Kidney (tissue), 14 donors: ENCODE measurements around the gene PTPRM. TPM values are rescaled to one million over a fixed set of nuclear protein-coding genes. Genes with fewer than 3 reads are reported as not detected.
A peak's percentile ranks its signal among the peaks of the same experiment; 100 is the strongest.

Source experiments
- DNase-seq, 5 donors: peaks; one replicate each; pipeline ENCODE4 v3.0.0-alpha.2; 2013 to 2020
- FAIRE-seq: peaks from 2 replicates; lab custom pipeline; 2012; peaks lifted over from hg19 to GRCh38; lab: Jason Lieb, UNC
- H3K27ac ChIP-seq, 2 donors: one replicate each; pipeline ENCODE4 v1.7.0; 2013; ENCODE audit warnings: low read depth in 2 of 2, low read length in 2 of 2, inconsistent platforms in 1 of 2
- H3K27me3 ChIP-seq: one replicate; pipeline ENCODE4 v1.7.1; 2013; ENCODE audit warnings: low read length, inconsistent platforms; ENCODE audit not compliant: control insufficient read depth, insufficient read depth
- H3K36me3 ChIP-seq, 3 donors: one replicate each; pipeline versions ENCODE4 v1.7.0 to v1.7.1; 2013; ENCODE audit warnings: low read length in 3 of 3, control low read depth in 1 of 3, inconsistent platforms in 1 of 3; ENCODE audit not compliant: insufficient read depth in 3 of 3, control insufficient read depth in 2 of 3
- H3K4me1 ChIP-seq, 3 donors: one replicate each; pipeline versions ENCODE4 v1.7.0 to v1.7.1; 2013; ENCODE audit warnings: low read length in 3 of 3, inconsistent platforms in 1 of 3, low read depth in 1 of 3; ENCODE audit not compliant: control insufficient read depth in 2 of 3, insufficient read depth in 2 of 3
- H3K4me3 ChIP-seq, 3 donors: one replicate each; pipeline versions ENCODE4 v1.7.0 to v1.8.1; 2013; ENCODE audit warnings: low read length in 3 of 3, control low read depth in 1 of 3, inconsistent platforms in 1 of 3
- H3K9ac ChIP-seq, 3 donors: one replicate each; pipeline versions ENCODE4 v1.7.0 to v1.7.1; 2013; ENCODE audit warnings: low read length in 3 of 3, control low read depth in 1 of 3, inconsistent platforms in 1 of 3
- H3K9me3 ChIP-seq, 3 donors: one replicate each; pipeline versions ENCODE4 v1.7.0 to v1.7.1; 2013; ENCODE audit warnings: low read length in 3 of 3, control low read depth in 1 of 3, inconsistent platforms in 1 of 3; ENCODE audit not compliant: control insufficient read depth in 2 of 3, insufficient read depth in 1 of 3
- intact Hi-C: fragments of 100-400 bp; cut with DNase I; formaldehyde crosslinking; loops from one replicate; pipeline ENCODE4 v1.11.1; 2022
- polyA plus RNA-seq: library from polyadenylated mRNA; stranded (reverse); fragments of 350-450 nt; fragmentation: Illumina TruSeq; extraction: RNeasy Lipid Tissue Mini Kit (QIAGEN cat#74804); gene quantifications from one replicate; pipeline ENCODE4 v1.2.3, GENCODE V29; 2014; ENCODE audit warnings: low read depth, low replicate concordance; ENCODE audit not compliant: insufficient read depth
- total RNA-seq: library from RNA; stranded (reverse); fragmentation: NEBNext Ultra II Directional; extraction: Animal tissue kit (Norgen Biotek cat#: 25700); gene quantifications from one replicate; pipeline ENCODE4 v1.2.1, GENCODE V29; 2021
- TF ChIP-seq, protein P1 (sequence below): IDR thresholded peaks from 3 replicates; pipeline ENCODE4 v1.5.1; 2012; ENCODE audit warnings: mild to moderate bottlenecking, moderate library complexity, borderline replicate concordance; ENCODE audit not compliant: insufficient read depth; ENCODE audit errors: extremely low read depth
- donor health status: control.
- donor health status: control.
- donor health status: control.
- donor health status: control.
- donor health status: control.
- donor health status: DM: yes; HTN: yes; CAD: no.
- donor health status: Normal renal cell carcinoma (clear cell type).

PTPRM gene
- total and polyA plus RNA-seq, 2 donors from 2014 or later: 52.4 to 98.9 TPM

GRCh38 chr18:8448130-8448529, 881.0 kb downstream of the PTPRM start:
- Histone ChIP-seq H3K9me3 (no peaks in the 10 kb centered on the region), H3K4me3 (no peak overlapping the region), H3K4me1 (no peaks in the 10 kb centered on the region), H3K9ac (no peak overlapping the region), H3K36me3 (no peaks in the 10 kb centered on the region), H3K27me3 (no peaks in the 10 kb centered on the region), H3K27ac (no peak overlapping the region)
- TF ChIP-seq, protein P1, sequence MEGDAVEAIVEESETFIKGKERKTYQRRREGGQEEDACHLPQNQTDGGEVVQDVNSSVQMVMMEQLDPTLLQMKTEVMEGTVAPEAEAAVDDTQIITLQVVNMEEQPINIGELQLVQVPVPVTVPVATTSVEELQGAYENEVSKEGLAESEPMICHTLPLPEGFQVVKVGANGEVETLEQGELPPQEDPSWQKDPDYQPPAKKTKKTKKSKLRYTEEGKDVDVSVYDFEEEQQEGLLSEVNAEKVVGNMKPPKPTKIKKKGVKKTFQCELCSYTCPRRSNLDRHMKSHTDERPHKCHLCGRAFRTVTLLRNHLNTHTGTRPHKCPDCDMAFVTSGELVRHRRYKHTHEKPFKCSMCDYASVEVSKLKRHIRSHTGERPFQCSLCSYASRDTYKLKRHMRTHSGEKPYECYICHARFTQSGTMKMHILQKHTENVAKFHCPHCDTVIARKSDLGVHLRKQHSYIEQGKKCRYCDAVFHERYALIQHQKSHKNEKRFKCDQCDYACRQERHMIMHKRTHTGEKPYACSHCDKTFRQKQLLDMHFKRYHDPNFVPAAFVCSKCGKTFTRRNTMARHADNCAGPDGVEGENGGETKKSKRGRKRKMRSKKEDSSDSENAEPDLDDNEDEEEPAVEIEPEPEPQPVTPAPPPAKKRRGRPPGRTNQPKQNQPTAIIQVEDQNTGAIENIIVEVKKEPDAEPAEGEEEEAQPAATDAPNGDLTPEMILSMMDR: no peak
- FAIRE-seq (no peak), DNase-seq (no peak)
- intact Hi-C loops: no loop called here

DNA sequence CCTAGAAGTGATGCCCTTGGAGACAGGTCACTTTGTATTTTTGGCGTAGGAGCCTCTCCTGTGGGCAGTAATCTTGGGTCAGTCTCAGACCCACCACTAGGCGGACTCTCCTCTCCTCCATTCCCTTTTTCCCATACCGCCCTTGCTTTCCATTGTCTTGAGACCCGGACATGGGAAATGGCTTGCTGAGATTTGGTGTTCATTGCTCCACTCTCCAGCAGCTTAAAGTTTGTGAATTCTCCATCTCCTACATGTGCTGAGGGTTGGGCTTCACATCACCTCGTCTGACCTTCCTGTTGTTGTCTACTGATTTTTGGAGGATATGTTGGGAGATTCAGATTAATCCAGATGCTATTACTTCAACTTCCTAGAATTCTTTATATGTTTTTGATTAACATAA, 882.9 kb downstream of the PTPRM start:
- Histone ChIP-seq H3K36me3 (no peaks in the 10 kb centered on the region), H3K4me1 (no peaks in the 10 kb centered on the region), H3K9me3 (no peaks in the 10 kb centered on the region), H3K27ac (peak overlapping the region in 1 of 2 donors; percentile 32), H3K9ac (no peak overlapping the region), H3K27me3 (no peaks in the 10 kb centered on the region), H3K4me3 (no peak overlapping the region)
- no peak for FAIRE-seq
- TF ChIP-seq, protein P1: no peak
- intact Hi-C loops: no loop called here
- DNase-seq: no peak

DNA sequence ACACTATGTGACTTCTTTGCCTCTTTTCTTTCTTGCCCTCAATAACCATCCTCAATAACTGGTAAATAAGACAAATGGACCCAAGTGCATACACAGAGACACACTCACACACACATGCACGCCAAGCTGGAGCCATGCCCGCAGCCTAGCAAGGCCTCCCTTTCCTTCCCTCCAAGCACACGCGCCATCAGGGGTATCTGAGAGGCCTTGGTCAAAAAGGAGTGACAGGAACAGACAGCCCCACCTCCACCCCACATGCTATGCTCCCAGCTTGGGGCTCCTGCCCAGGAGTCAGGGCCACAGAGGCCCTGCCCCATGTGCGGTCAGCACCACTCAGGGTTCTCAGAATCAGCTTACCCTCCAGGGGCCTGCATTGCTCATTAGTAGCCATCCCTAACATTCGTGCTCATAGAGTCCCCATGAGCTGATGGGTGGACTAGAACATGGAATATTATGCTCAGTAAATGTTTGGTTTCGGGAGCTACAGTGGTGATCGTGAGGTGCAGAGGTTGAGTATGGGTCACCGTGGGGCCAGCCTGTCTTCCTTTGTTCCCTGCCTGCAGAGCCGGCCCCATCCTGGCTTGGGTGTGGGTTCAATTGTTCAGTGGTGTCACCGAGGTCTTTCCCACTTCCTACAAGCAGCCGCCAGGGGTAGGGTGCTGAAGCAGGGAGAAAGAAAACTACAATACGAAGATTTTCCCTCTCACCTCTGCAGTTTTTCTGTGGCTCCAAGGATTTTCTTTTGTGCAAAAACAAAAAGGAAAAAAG, 884.0 kb downstream of the PTPRM start:
- Histone ChIP-seq H3K4me3 (no peak overlapping the region), H3K4me1 (no peaks in the 10 kb centered on the region), H3K27me3 (no peaks in the 10 kb centered on the region), H3K27ac (no peak overlapping the region), H3K36me3 (no peaks in the 10 kb centered on the region), H3K9me3 (no peaks in the 10 kb centered on the region), H3K9ac (no peak overlapping the region)
- DNase-seq (no peak), FAIRE-seq (no peak)
- TF ChIP-seq, protein P1: no peak
- intact Hi-C loops: no loop called here

- intact Hi-C loops: no loop called here
- H3K4me1 ChIP-seq: no peaks in the 10 kb centered on the region
- no peaks in the 10 kb centered on the region for H3K27me3 ChIP-seq
- TF ChIP-seq, protein P1: no peak
- DNase-seq: no peak
- no peaks in the 10 kb centered on the region for H3K36me3 ChIP-seq
- no peaks in the 10 kb centered on the region for H3K9me3 ChIP-seq
- no peak for FAIRE-seq
- no peak overlapping the region for H3K27ac ChIP-seq
- no peak overlapping the region for H3K4me3 ChIP-seq
- H3K9ac ChIP-seq: no peak overlapping the region
These were observed 886.4 kb downstream of the PTPRM start for GRCh38 chr18:8453528-8453927.
